Stimulated activated CD8-positive, alpha-beta memory T cell treated with anti-CD3 and anti-CD28 coated beads, Interleukin-7, amount 100 ng/mL, for 48 hours (primary cell): ENCODE results near the gene TMED6.
A peak's percentile ranks its signal among the peaks of the same experiment; 100 is the strongest.

Experiments used
- DNase-seq, 2 donors: peaks; one replicate each; pipeline ENCODE4 v3.0.0-alpha.2; 2020; ENCODE audit warnings: low read depth in 1 of 2; ENCODE audit errors: extremely low read depth in 1 of 2

Gene TMED6

GRCh38 chr16:69351309-69352027 is at the start of gene TMED6:
Gene TMED6, minus strand, starts transcription at chr16:69351786. Its CDS starts 33 bp downstream, at chr16:69351753.
- DNase-seq: no peak

GRCh38 chr16:69399361-69399760 is 47.8 kb upstream of the TMED6 start:
- DNase-seq: no peak

GRCh38 chr16:69397821-69398521 is 46.4 kb upstream of the TMED6 start:
- no peak for DNase-seq

GRCh38 chr16:69396187-69397061 is 44.8 kb upstream of the TMED6 start:
- peak in 1 of 2 donors; percentile 37 for DNase-seq

GRCh38 chr16:69395859-69396186 is 44.2 kb upstream of the TMED6 start:
- DNase-seq: no peak

GRCh38 chr16:69393898-69394849 is 42.6 kb upstream of the TMED6 start:
- no peak for DNase-seq

- DNase-seq: no peak
These were observed 35.0 kb upstream of the TMED6 start for GRCh38 chr16:69386596-69386995.

GRCh38 chr16:69384974-69385373 is 33.4 kb upstream of the TMED6 start:
- no peak for DNase-seq

GRCh38 chr16:69382421-69382820 is 30.8 kb upstream of the TMED6 start:
- DNase-seq: no peak

- no peak for DNase-seq
These were observed 29.6 kb upstream of the TMED6 start for GRCh38 chr16:69381231-69381630.

- no peak for DNase-seq
These were observed 27.2 kb upstream of the TMED6 start for GRCh38 chr16:69378760-69379159.

- no peak for DNase-seq
These were observed 26.4 kb upstream of the TMED6 start for GRCh38 chr16:69378036-69378435.

GRCh38 chr16:69376393-69377059 is 24.9 kb upstream of the TMED6 start:
- DNase-seq: no peak

GRCh38 chr16:69373019-69373418 is 21.4 kb upstream of the TMED6 start:
- no peak for DNase-seq

GRCh38 chr16:69371564-69371963 is 20.0 kb upstream of the TMED6 start:
- DNase-seq: no peak

GRCh38 chr16:69368866-69369265 is 17.3 kb upstream of the TMED6 start:
- no peak for DNase-seq

GRCh38 chr16:69367980-69368379 is 16.4 kb upstream of the TMED6 start:
- DNase-seq: no peak

- peak in 1 of 2 donors; percentile 23 for DNase-seq
These were observed 14.8 kb upstream of the TMED6 start for GRCh38 chr16:69366431-69366830.

GRCh38 chr16:69365901-69366300 is 14.3 kb upstream of the TMED6 start:
- DNase-seq: no peak

GRCh38 chr16:69364088-69364487 is 12.5 kb upstream of the TMED6 start:
- no peak for DNase-seq
